Endothelial cell of umbilical vein (primary cell): ENCODE measurements around the gene THSD4. TPM values are rescaled to one million over a fixed set of nuclear protein-coding genes. Genes with fewer than 3 reads are reported as not detected.

Source experiments
- BruUV-seq: library from RNA; stranded (reverse); fragments of 400-500 nt; replicated peaks from 2 replicates; lab custom pipeline; 2021; lab: Mats Ljungman, UMichigan
- CTCF ChIA-PET: fragments of 300-600, 350-600 bp; sonication (Branson Sonifier 250); formaldehyde crosslinking; loops from one replicate; lab custom pipeline; 2021; ENCODE audit warnings: antibody characterized with exemption, inconsistent platforms; lab: Charles Lee
- POLR2A ChIA-PET: fragments of 300-600, 350-600 bp; sonication (Branson Sonifier 250); formaldehyde crosslinking; loops from one replicate; lab custom pipeline; 2021; ENCODE audit warnings: antibody characterized with exemption, inconsistent platforms; lab: Charles Lee
- DNase-seq: peaks from one replicate; pipeline ENCODE4 v3.0.0-alpha.2; 2011; ENCODE audit warnings: low read depth, low spot score
- FAIRE-seq: peaks from 2 replicates; lab custom pipeline; 2011; peaks lifted over from hg19 to GRCh38; lab: Jason Lieb, UNC
- H2AFZ ChIP-seq: 2 replicates; pipeline ENCODE4 v1.6.0; 2012; ENCODE audit warnings: low read depth, low read length, control low read depth, inconsistent platforms
- H3K27ac ChIP-seq: 2 replicates; pipeline ENCODE4 v1.5.1; 2011; ENCODE audit warnings: low read depth, mild to moderate bottlenecking, control low read depth, low read length, moderate library complexity; ENCODE audit not compliant: insufficient read depth
- H3K27me3 ChIP-seq, 2 experiments: 2 replicates each; pipeline versions ENCODE4 v1.6.0 to v1.6.1; 2011; ENCODE audit warnings: low read length in 2 of 2, mixed read lengths in 1 of 2; ENCODE audit not compliant: control insufficient read depth in 2 of 2, insufficient read depth in 2 of 2
- H3K36me3 ChIP-seq, 2 experiments: 2 replicates in 1 of 2; 3 replicates in 1 of 2; pipeline ENCODE4 v1.5.1; 2011; ENCODE audit warnings: low read length in 2 of 2, mild to moderate bottlenecking in 1 of 2, moderate library complexity in 1 of 2; ENCODE audit not compliant: control insufficient read depth in 2 of 2, insufficient read depth in 2 of 2; ENCODE audit errors: extremely low read depth in 1 of 2
- H3K4me1 ChIP-seq: 3 replicates; pipeline ENCODE4 v1.5.1; 2011; ENCODE audit warnings: mild to moderate bottlenecking, low read length; ENCODE audit not compliant: control insufficient read depth, insufficient read depth; ENCODE audit errors: extremely low read depth
- H3K4me2 ChIP-seq: 2 replicates; pipeline ENCODE4 v1.6.1; 2011; ENCODE audit warnings: low read length, control low read depth, mixed read lengths; ENCODE audit not compliant: insufficient read depth
- H3K4me3 ChIP-seq, 3 experiments: fragments of 200-600 bp in 1 of 3; sonication (generic), shearing (Covaris generic) in 1 of 3; replicated peaks in 1 of 3; 2 replicates each; pipeline ENCODE4 v1.5.1; 2011 to 2016; ENCODE audit warnings: control low read depth in 3 of 3, low read length in 3 of 3, mild to moderate bottlenecking in 2 of 3, inconsistent platforms in 1 of 3, low read depth in 1 of 3, moderate library complexity in 1 of 3; ENCODE audit not compliant: insufficient read depth in 1 of 3
- H3K79me2 ChIP-seq: 2 replicates; pipeline ENCODE4 v1.6.0; 2012; ENCODE audit warnings: low read length, inconsistent platforms; ENCODE audit not compliant: control insufficient read depth, insufficient read depth
- H3K9ac ChIP-seq: replicated peaks from 2 replicates; pipeline ENCODE3; 2011; ENCODE audit warnings: low read length, control low read depth; ENCODE audit not compliant: insufficient read depth; ENCODE audit errors: extremely low read depth
- H3K9me1 ChIP-seq: replicated peaks from 3 replicates; pipeline ENCODE4 v1.6.0; 2011; ENCODE audit warnings: mild to moderate bottlenecking, low read length; ENCODE audit not compliant: control insufficient read depth, insufficient read depth; ENCODE audit errors: extremely low read depth
- H3K9me3 ChIP-seq: replicated peaks from 2 replicates; pipeline ENCODE4 v1.5.1; 2012; ENCODE audit warnings: low read length, inconsistent platforms; ENCODE audit not compliant: control insufficient read depth, insufficient read depth
- H4K20me1 ChIP-seq: replicated peaks from 2 replicates; pipeline ENCODE3; 2011; ENCODE audit warnings: mild to moderate bottlenecking, low read length; ENCODE audit not compliant: control insufficient read depth, insufficient read depth; ENCODE audit errors: extremely low read depth
- EZH2 ChIP-seq: IDR thresholded peaks from 2 replicates; pipeline ENCODE4 v1.6.1; 2012; ENCODE audit warnings: borderline replicate concordance, low read depth, mild to moderate bottlenecking, moderate library complexity, low read length, inconsistent platforms; ENCODE audit not compliant: severe bottlenecking
- FOS ChIP-seq: IDR thresholded peaks from 2 replicates; pipeline ENCODE4 v1.6.1; 2011; ENCODE audit warnings: mild to moderate bottlenecking, low read length, moderate library complexity, borderline replicate concordance; ENCODE audit not compliant: insufficient read depth
- JUN ChIP-seq: IDR thresholded peaks from 2 replicates; pipeline ENCODE4 v1.6.1; 2011; ENCODE audit warnings: borderline replicate concordance, low read depth; ENCODE audit not compliant: insufficient read length, insufficient read depth
- POLR2A ChIP-seq: IDR thresholded peaks from 2 replicates; pipeline ENCODE4 v1.6.1; 2012; ENCODE audit warnings: low read depth, mild to moderate bottlenecking, control low read depth, low read length
- POLR2AphosphoS5 ChIP-seq: IDR thresholded peaks from 2 replicates; pipeline ENCODE4 v1.6.1; 2012; ENCODE audit warnings: low read depth, mild to moderate bottlenecking, control low read depth, low read length, moderate library complexity; ENCODE audit not compliant: insufficient read depth
- dilution Hi-C: fragments of 300-500 bp; cut with MboI; formaldehyde crosslinking; loops from one replicate; pipeline ENCODE4 v1.15.0; 2019; ENCODE audit warnings: low sequenced_read_pairs; ENCODE audit not compliant: extremely low pct_ligation_motif_present
- intact Hi-C: fragments of 100-400 bp; cut with micrococcal nuclease; formaldehyde crosslinking; loops from one replicate; pipeline ENCODE4 v1.10.0; 2022
- polyA plus RNA-seq, 4 experiments: library from polyadenylated mRNA; depleted of rRNA in 3 of 4; stranded (reverse) in 3 of 4; unstranded in 1 of 4; fragments of >200 nt; gene quantifications; 2 replicates each; pipeline versions ENCODE4 v1.2.1 to v1.2.3, GENCODE V29; 2011 to 2012; ENCODE audit warnings: missing spikeins in 1 of 4
- total RNA-seq: library from RNA; stranded (reverse); gene quantifications from 2 replicates; pipeline ENCODE4 v1.2.3, GENCODE V29; 2021
- TF ChIP-seq, protein P1 (sequence below), 2 donors: IDR thresholded peaks; 1 replicate in 1 of 2; 2 replicates in 1 of 2; pipeline ENCODE4 v1.5.1; 2011; ENCODE audit warnings: low read length in 2 of 2, mild to moderate bottlenecking in 2 of 2, moderate library complexity in 2 of 2, control low read depth in 1 of 2, inconsistent platforms in 1 of 2, low read depth in 1 of 2; ENCODE audit not compliant: insufficient read depth in 1 of 2; ENCODE audit errors: extremely low read depth in 1 of 2
- TF ChIP-seq, protein P2 (sequence below): IDR thresholded peaks from 2 replicates; pipeline ENCODE4 v1.6.1; 2011; ENCODE audit not compliant: insufficient read depth, insufficient read length

The THSD4 gene
- total and polyA plus RNA-seq, 2 donors (not counting 3 experiments of a cell fraction or from before 2014, with no cell fraction given), result 9.9 to 25.4 TPM

DNA sequence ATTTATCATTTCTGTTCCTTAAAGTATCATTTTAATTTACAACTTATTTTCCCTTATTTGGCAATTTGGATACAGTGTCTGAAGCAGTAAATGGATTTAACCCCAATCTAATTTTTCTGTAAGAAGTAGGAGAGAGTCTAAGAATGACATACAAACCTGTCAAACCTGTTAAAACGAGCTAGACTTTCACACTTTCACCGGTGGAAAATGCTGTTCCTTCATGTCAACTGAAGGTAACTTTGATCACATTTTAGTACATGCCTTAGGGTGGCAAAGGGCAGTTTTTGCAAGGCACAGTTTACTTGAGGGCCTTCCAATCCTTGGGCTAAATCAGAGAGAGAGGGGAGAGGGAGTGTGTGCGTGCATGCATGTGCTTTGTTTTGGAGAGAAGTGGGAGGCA lies 221.4 kb downstream of the THSD4 start:
- no peaks in the 10 kb centered on the region for H3K4me1 ChIP-seq
- H3K27ac ChIP-seq, result no peak overlapping the region
- no peak for FAIRE-seq
- no peaks in the 10 kb centered on the region for H3K79me2 ChIP-seq
- no peaks in the 10 kb centered on the region for H3K9me1 ChIP-seq
- no peaks in the 10 kb centered on the region for H3K9me3 ChIP-seq
- H3K4me3 ChIP-seq, result no peak overlapping the region
- no peaks in the 10 kb centered on the region for H4K20me1 ChIP-seq
- ChIA-PET POLR2A (no interaction called here), CTCF (no interaction called here)
- no peak overlapping the region for H2AFZ ChIP-seq
- H3K27me3 ChIP-seq, result no peaks in the 10 kb centered on the region
- BruUV-seq, result no TSS peak
- no peak for TF ChIP-seq EZH2
- DNase-seq, result no peak
- H3K9ac ChIP-seq, result no peak overlapping the region
- no peaks in the 10 kb centered on the region for H3K36me3 ChIP-seq
- no peak overlapping the region for H3K4me2 ChIP-seq
- intact Hi-C loops (no loop called here), dilution Hi-C loops (no loop called here)

DNA sequence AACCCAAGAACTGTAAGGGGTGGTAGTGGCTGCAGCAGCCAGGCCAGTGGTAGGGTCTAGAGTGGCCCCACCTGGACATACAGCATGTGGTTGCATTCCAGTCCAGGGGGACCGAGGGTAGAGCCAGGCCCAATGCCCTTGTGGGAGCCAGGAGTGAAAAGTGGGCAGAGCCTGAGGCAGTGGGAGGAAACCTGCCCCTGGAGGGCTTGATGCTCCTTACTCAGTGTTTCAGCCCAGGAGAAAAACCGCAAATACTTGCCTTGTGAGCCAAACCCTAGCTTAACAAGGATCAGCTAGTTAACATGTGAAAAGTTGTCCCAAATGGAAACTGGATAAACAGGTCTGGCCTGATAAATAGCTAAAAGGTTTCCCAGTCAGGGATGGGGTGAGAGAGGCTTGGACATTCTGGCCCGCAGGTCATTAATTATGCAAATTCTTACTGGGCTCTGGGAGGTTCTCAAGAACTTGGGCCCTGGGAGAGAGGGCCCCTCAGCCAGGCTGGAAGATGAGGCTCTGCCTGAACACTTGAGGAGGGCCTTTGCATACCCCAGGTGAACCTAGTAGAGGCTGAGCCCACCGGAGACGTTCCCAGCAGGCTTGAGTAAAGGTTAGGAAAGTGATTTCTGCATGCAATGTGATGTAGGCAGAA lies 222.1 kb downstream of the THSD4 start:
- no peaks in the 10 kb centered on the region for H3K79me2 ChIP-seq
- BruUV-seq, result no TSS peak
- H3K4me2 ChIP-seq, result no peak overlapping the region
- no peak overlapping the region for H3K4me3 ChIP-seq
- H3K9me3 ChIP-seq, result no peaks in the 10 kb centered on the region
- dilution Hi-C loops, result no loop called here
- H3K36me3 ChIP-seq, result no peaks in the 10 kb centered on the region
- FAIRE-seq (no peak), DNase-seq (no peak)
- TF ChIP-seq JUN (no peak), POLR2A (no peak), FOS (no peak), EZH2 (no peak), POLR2AphosphoS5 (no peak)
- TF ChIP-seq, protein P1, sequence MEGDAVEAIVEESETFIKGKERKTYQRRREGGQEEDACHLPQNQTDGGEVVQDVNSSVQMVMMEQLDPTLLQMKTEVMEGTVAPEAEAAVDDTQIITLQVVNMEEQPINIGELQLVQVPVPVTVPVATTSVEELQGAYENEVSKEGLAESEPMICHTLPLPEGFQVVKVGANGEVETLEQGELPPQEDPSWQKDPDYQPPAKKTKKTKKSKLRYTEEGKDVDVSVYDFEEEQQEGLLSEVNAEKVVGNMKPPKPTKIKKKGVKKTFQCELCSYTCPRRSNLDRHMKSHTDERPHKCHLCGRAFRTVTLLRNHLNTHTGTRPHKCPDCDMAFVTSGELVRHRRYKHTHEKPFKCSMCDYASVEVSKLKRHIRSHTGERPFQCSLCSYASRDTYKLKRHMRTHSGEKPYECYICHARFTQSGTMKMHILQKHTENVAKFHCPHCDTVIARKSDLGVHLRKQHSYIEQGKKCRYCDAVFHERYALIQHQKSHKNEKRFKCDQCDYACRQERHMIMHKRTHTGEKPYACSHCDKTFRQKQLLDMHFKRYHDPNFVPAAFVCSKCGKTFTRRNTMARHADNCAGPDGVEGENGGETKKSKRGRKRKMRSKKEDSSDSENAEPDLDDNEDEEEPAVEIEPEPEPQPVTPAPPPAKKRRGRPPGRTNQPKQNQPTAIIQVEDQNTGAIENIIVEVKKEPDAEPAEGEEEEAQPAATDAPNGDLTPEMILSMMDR (IDR thresholded peaks at IDR 0.05; ENCODE audit: extremely low read depth in 1 of 2, insufficient read depth in 1 of 2, low read depth in 1 of 2, low read length in 2 of 2), result no peak
- TF ChIP-seq, protein P2, sequence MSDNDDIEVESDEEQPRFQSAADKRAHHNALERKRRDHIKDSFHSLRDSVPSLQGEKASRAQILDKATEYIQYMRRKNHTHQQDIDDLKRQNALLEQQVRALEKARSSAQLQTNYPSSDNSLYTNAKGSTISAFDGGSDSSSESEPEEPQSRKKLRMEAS, result no peak
- CTCF ChIA-PET, result no interaction called here
- no peaks in the 10 kb centered on the region for H3K4me1 ChIP-seq
- intact Hi-C loops, result no loop called here
- no peak overlapping the region for H3K9ac ChIP-seq
- no peak overlapping the region for H2AFZ ChIP-seq
- POLR2A ChIA-PET, result no interaction called here
- H3K27me3 ChIP-seq, result no peaks in the 10 kb centered on the region
- no peak overlapping the region for H3K27ac ChIP-seq
- no peaks in the 10 kb centered on the region for H4K20me1 ChIP-seq
- no peaks in the 10 kb centered on the region for H3K9me1 ChIP-seq
